GF-D8 (cell line): ENCODE data around the gene SLC39A5.
A peak's percentile ranks its signal among the peaks of the same experiment; 100 is the strongest.
"Not testable (repeated sequence)": the region's sequence is repeated elsewhere in the genome, so short reads cannot be mapped to it uniquely, and the experiment has no call there.

ENCODE experiments used
- DNase-seq: peaks from one replicate; lab custom pipeline; 2025; lab: John Stamatoyannopoulos, UW

The SLC39A5 gene

GRCh38 chr12:56278905-56279304, 49.1 kb downstream of the SLC39A5 start:
- no peak for DNase-seq

DNA sequence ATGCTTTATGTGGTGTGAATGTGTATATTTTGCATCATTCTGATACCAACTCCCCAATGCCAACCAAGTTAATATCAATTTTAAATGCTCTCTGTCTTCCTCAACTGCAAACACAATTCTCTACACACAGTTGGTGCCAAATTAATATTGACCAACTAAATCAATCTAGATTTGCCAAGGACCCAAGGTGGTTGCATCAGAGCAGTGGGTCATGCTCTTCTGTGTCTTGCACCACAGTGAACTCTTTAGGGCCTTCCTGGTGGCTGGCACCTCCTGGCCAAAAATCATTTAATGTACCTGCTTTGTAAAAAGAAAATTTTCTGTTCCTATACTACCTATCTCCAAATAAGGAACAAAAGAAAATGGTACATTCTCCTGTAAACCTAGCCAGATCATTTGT, 51.0 kb downstream of the SLC39A5 start:
- no peak for DNase-seq

DNA sequence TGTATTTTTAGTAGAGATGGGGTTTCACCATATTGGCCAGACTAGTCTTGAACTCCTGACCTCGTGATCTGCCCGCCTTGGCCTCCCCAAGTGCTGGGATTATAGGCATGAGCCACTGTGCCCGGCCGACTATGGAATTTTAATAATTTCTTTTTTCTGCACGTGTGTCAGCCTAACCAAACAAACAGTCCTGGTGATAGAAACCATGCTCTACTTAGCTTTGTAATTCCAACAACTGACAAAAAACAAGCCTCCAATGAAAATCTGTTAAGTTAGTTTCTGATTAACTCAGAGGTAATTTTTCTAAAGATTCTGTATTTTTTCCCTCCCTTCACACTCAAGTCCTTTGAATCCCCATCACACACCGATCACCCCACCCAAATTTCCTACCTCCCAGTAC, 52.2 kb downstream of the SLC39A5 start:
- no peak for DNase-seq

DNA sequence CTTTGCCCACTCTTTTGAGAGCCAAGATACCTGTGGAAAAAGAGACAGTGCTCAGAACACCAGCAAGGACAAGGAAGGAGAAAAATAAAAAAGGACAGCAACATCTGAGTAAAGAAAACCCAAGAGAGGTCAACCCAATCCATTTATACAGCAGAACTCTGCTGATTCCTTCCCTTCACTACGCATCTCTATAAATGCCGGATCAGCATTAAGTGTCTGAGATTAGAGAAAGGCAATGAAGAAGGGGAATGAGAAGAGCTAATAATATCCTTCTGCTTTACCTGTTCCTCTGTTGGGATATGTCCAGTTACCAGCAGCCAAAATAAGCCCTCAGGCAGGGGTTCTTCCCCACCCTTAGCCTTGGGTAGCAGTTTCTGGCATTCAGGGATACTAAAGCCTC, 52.7 kb downstream of the SLC39A5 start:
- DNase-seq: no peak

GRCh38 chr12:56284263-56284662, 54.4 kb downstream of the SLC39A5 start:
- DNase-seq: not testable (repeated sequence)

DNA sequence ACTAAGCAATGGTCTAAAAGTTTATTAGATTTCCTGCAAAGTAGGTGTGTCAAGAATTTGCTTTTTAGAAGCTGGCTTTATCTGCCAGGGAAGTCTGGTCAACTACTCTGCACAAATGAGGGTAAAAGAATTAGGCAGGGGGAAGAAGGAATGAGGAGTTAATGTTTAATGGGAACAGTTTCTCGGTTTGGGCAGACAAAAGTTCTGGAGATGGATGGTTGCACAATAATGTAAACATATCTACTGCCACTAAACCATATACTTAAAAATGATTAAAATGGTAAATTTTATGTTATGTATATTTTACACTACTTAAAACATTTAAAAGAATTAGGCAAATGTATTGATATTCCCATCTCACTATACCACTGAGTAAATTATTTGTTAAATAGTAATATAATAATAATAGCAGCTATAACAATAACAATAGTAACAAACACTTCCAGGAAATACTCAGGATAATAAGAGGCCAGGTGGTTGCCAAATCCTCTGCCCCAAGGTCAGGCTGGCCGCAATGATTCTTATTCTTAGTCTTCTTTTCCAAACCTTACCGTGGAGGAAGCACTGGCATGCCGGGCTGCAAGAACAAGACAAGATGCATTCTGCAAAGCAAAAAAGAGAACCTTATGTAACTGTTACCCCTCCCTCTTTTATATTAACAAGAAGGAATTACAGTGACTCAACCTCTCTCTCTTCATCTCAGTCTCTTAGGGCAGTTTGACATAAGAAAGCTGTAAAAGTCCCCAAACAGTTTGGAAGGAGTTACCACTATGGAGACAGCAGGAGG, 56.4 kb downstream of the SLC39A5 start:
- peak; percentile 46 for DNase-seq
